Measurements from ENCODE around the gene RNF207.

- no peak for TF ChIP-seq CEBPB (IDR thresholded peaks at IDR 0.05)
- TF ChIP-seq YY1 (IDR thresholded peaks at IDR 0.05; ENCODE audit: low read depth), result no peak
These were observed 44.1 kb downstream of the RNF207 start for GRCh38 chr1:6249739-6250689.
